Gastrocnemius medialis (tissue), 4 donors: ENCODE results near the gene B4GALT2.

Experiments used
- POLR2A ChIP-seq, 2 donors: fragments of 450-650 bp; IDR thresholded peaks; one replicate each; pipeline ENCODE4 v1.6.1; 2017; ENCODE audit warnings: antibody characterized with exemption in 2 of 2, mild to moderate bottlenecking in 2 of 2, moderate library complexity in 2 of 2
- TF ChIP-seq, protein P1 (sequence below), 5 experiments: fragments of 450-650 bp in 3 of 5; fragments of 200-600 bp in 2 of 5; sonication (generic) in 2 of 5; IDR thresholded peaks in 4 of 5; conservative IDR thresholded peaks in 1 of 5; 1 replicate in 4 of 5; 2 replicates in 1 of 5; pipeline ENCODE4 v1.5.1; 2016 to 2019; ENCODE audit warnings: antibody characterized with exemption in 5 of 5, mild to moderate bottlenecking in 3 of 5, moderate library complexity in 3 of 5

DNA sequence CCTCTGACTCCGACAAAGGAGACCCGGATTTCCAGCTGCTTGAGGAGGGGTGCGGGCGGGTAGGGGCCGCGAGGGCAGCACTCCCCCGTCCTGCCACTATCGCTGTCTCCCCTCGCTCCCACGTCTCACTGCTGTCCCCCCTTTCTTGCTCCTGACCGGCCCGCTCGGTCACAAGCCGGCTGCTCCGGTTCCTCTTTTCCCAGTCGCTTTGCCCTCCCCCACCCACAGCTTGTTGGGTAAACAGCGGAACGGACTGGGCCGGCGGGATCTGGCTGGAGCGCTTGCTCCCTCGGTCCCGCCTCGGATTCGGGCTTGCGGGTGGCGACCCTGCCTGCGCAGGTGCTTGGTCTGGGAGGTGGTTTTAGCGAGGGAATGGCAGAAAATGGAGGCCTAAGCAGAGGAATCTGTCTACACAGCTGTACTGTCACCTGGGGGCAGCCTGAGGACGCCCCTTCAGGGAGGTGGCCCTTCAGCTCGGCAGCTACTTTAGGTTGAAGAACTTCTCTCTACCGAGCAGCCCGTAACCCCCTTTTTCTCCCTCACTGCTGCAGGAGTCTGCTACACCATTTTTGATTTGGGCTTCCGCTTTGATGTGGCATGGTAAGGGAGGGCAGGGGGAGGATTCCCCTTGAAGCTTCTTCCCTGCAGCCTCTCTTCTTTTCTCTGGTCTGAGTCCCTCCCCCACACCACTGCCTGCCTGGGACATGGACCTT is 3.6 kb upstream of the B4GALT2 start:
- no peak for TF ChIP-seq POLR2A (IDR thresholded peaks at IDR 0.05)
- TF ChIP-seq, protein P1, sequence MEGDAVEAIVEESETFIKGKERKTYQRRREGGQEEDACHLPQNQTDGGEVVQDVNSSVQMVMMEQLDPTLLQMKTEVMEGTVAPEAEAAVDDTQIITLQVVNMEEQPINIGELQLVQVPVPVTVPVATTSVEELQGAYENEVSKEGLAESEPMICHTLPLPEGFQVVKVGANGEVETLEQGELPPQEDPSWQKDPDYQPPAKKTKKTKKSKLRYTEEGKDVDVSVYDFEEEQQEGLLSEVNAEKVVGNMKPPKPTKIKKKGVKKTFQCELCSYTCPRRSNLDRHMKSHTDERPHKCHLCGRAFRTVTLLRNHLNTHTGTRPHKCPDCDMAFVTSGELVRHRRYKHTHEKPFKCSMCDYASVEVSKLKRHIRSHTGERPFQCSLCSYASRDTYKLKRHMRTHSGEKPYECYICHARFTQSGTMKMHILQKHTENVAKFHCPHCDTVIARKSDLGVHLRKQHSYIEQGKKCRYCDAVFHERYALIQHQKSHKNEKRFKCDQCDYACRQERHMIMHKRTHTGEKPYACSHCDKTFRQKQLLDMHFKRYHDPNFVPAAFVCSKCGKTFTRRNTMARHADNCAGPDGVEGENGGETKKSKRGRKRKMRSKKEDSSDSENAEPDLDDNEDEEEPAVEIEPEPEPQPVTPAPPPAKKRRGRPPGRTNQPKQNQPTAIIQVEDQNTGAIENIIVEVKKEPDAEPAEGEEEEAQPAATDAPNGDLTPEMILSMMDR (IDR thresholded peaks at IDR 0.05 in 4 of 5, conservative IDR thresholded peaks at IDR 0.05 in 1 of 5) = no peak
